Suprapubic skin (tissue), 4 donors: ENCODE data around the gene YWHAH. TPM values are rescaled to one million over a fixed set of nuclear protein-coding genes. Genes with fewer than 3 reads are reported as not detected.

Experiments used
- DNase-seq, 2 donors: peaks; one replicate each; pipeline ENCODE4 v3.0.0-alpha.2; 2019; ENCODE audit warnings: low spot score in 2 of 2
- H3K27ac ChIP-seq: fragments of 200-600 bp; sonication (generic); one replicate; pipeline ENCODE4 v1.5.1; 2019
- H3K27me3 ChIP-seq: fragments of 200-600 bp; sonication (generic); one replicate; pipeline ENCODE4 v1.5.1; 2019
- H3K36me3 ChIP-seq: fragments of 200-600 bp; sonication (generic); one replicate; pipeline ENCODE4 v1.5.1; 2019
- H3K4me1 ChIP-seq: fragments of 200-600 bp; sonication (generic); one replicate; pipeline ENCODE4 v1.5.1; 2019
- H3K4me3 ChIP-seq: fragments of 200-600 bp; sonication (generic); one replicate; pipeline ENCODE4 v1.5.1; 2019; ENCODE audit warnings: mild to moderate bottlenecking
- H3K9me3 ChIP-seq: fragments of 200-600 bp; sonication (generic); one replicate; pipeline ENCODE4 v1.5.1; 2019
- CTCF ChIP-seq, 2 donors: fragments of 200-600 bp in 1 of 2; fragments of 450-650 bp in 1 of 2; sonication (generic) in 1 of 2; IDR thresholded peaks; one replicate each; pipeline ENCODE4 v1.5.1; 2016 to 2019; ENCODE audit warnings: antibody characterized with exemption in 2 of 2, mild to moderate bottlenecking in 1 of 2, moderate library complexity in 1 of 2
- EP300 ChIP-seq: sonication (generic); formaldehyde crosslinking; IDR thresholded peaks from one replicate; pipeline ENCODE4 v1.6.1; 2017; ENCODE audit warnings: antibody characterized with exemption
- POLR2A ChIP-seq, 2 donors: fragments of 450-650 bp; IDR thresholded peaks; one replicate each; pipeline ENCODE4 v1.6.1; 2017; ENCODE audit warnings: antibody characterized with exemption in 2 of 2, mild to moderate bottlenecking in 2 of 2, moderate library complexity in 2 of 2
- POLR2AphosphoS5 ChIP-seq, 3 donors: sonication (generic); formaldehyde crosslinking; IDR thresholded peaks; one replicate each; pipeline ENCODE4 v1.6.1; 2017; ENCODE audit warnings: antibody characterized with exemption in 3 of 3
- WGBS: methylation state at CpG from one replicate; pipeline ENCODE4 v1.1.5; 2018; 5-methylcytosine and 5-hydroxymethylcytosine counted together
- total RNA-seq, 4 donors: library from RNA; depleted of rRNA; stranded (reverse); fragments of >200 nt; gene quantifications; one replicate each; pipeline ENCODE4 v1.1.0, GENCODE V29; 2016

The YWHAH gene
- total RNA-seq, 4 donors from 2014 or later = 52.9 to 76.6 (median 66.4) TPM

DNA sequence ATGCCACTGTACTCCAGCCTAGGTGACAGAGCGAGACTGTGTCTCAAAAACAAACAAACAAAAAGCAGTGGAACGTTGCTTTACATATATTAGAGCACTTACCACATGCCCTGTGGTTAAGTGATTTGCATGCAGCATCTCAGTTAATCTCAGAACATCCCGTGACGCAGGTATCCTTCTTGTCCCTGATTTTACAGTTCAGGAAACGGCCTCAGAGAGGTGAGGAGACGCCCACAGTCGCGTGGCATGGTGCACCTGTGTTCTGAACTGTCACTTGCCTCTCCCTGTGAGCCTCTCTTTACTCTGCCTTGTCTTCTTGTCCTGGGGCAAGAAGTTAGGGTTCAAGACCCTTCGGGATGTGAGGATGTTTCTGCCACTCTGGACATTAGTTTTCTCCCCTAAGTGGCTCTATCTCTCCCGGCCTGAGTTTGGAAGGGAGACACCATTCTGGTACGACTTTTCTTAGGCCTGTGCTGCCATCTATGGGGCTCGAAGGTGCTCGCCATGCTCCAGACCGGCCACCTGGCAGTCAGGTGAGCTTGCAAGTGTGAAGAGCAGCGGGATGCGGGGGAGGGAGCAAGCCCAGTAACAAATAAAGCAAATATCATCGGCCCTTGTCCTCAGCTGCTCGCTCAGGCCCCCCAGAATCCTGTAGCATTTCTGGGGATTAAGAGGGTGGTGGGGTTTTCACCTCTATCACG lies 25.6 kb downstream of the YWHAH start:
- Histone ChIP-seq H3K36me3 (no peaks in the 10 kb centered on the region), H3K27me3 (no peaks in the 10 kb centered on the region), H3K9me3 (no peaks in the 10 kb centered on the region), H3K4me3 (peak overlapping the region; percentile 36), H3K4me1 (peaks cover 10% of the 10 kb centered on the region), H3K27ac (no peak overlapping the region)
- 31% methylated on average over 19 of the region's 19 CpGs for WGBS
- DNase-seq = no peak
- peak in 1 of 2 donors; percentile 2 for TF ChIP-seq CTCF (IDR thresholded peaks at IDR 0.05)
- TF ChIP-seq POLR2AphosphoS5 (IDR thresholded peaks at IDR 0.05) = no peak

- peak; percentile 84 to 87 for DNase-seq
- H3K4me1 ChIP-seq = peaks cover 10% of the 10 kb centered on the region
- no peaks in the 10 kb centered on the region for H3K9me3 ChIP-seq
- no peak for TF ChIP-seq POLR2AphosphoS5 (IDR thresholded peaks at IDR 0.05)
- peak; percentile 82 to 98 for TF ChIP-seq CTCF (IDR thresholded peaks at IDR 0.05)
- no peaks in the 10 kb centered on the region for H3K27me3 ChIP-seq
- H3K4me3 ChIP-seq = peak overlapping the region; percentile 36
- no peak overlapping the region for H3K27ac ChIP-seq
- no peaks in the 10 kb centered on the region for H3K36me3 ChIP-seq
- 23% methylated on average over 39 of the region's 55 CpGs for WGBS
Observed at GRCh38 chr22:31970490-31971444, 26.4 kb downstream of the YWHAH start.

GRCh38 chr22:31972180-31972579 lies 27.8 kb downstream of the YWHAH start:
- TF ChIP-seq CTCF (IDR thresholded peaks at IDR 0.05) (no peak), EP300 (no peak), POLR2A (IDR thresholded peaks at IDR 0.05) (no peak), POLR2AphosphoS5 (IDR thresholded peaks at IDR 0.05) (no peak)
- H3K4me3 ChIP-seq = no peak overlapping the region
- no peaks in the 10 kb centered on the region for H3K27me3 ChIP-seq
- no peak for DNase-seq
- H3K36me3 ChIP-seq = no peaks in the 10 kb centered on the region
- no peak overlapping the region for H3K27ac ChIP-seq
- H3K4me1 ChIP-seq = peaks cover 10% of the 10 kb centered on the region
- no peaks in the 10 kb centered on the region for H3K9me3 ChIP-seq
- 86% methylated on average over 8 of the region's 14 CpGs for WGBS

DNA sequence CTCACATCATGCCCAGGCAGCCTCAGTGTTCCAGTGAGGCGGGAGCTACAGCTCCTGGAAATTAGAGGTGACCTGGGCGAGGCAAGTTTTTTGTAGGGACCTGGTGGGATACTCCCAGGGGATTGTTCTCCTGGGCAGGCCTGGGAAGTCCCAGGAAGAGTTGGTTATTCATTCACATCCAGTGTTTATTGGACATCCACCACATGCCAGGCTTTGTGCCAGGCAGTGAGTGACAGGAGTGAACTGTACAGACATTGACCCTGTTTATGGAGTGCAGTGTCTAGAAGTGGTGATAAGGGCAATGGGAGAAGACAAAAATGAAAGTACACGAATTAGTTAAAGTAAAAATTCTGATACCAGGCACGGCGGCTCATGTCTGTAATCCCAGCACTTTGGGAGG lies 29.4 kb downstream of the YWHAH start:
- DNase-seq = no peak
- Histone ChIP-seq H3K27ac (no peak overlapping the region), H3K36me3 (no peaks in the 10 kb centered on the region), H3K27me3 (no peaks in the 10 kb centered on the region), H3K4me1 (peaks cover 10% of the 10 kb centered on the region), H3K9me3 (no peaks in the 10 kb centered on the region), H3K4me3 (no peak overlapping the region)
- WGBS = 90% methylated on average over 5 of the region's 5 CpGs
- TF ChIP-seq POLR2AphosphoS5 (IDR thresholded peaks at IDR 0.05) = no peak
- no peak for TF ChIP-seq CTCF (IDR thresholded peaks at IDR 0.05)
- TF ChIP-seq POLR2A (IDR thresholded peaks at IDR 0.05) = no peak
- TF ChIP-seq EP300 = no peak
